NT2/D1 (cell line): ENCODE data around the gene CERS6.

Source experiments
- SUZ12 ChIP-seq: IDR thresholded peaks from 2 replicates; pipeline ENCODE4 v1.6.1; 2011; ENCODE audit not compliant: insufficient read length, insufficient read depth; ENCODE audit errors: extremely low read depth
- YY1 ChIP-seq: IDR thresholded peaks from 2 replicates; pipeline ENCODE4 v1.6.1; 2011; ENCODE audit not compliant: insufficient read length, insufficient read depth

GRCh38 chr2:168821577-168821976, 365.5 kb downstream of the CERS6 start:
- TF ChIP-seq YY1 (no peak), SUZ12 (no peak)
